ENCODE results near the gene C2CD4C.

C2CD4C gene

GRCh38 chr19:366951-367350 is 42.0 kb downstream of the C2CD4C start:
- Histone ChIP-seq H4K20me1 (ENCODE audit: insufficient read depth, low read length) (no peaks in the 10 kb centered on the region), H3K4me2 (ENCODE audit: low read length) (no peak overlapping the region), H2AFZ (ENCODE audit: low read depth, low read length) (no peak overlapping the region), H3K27ac (ENCODE audit: low read length) (no peak overlapping the region), H3K9ac (ENCODE audit: low read length) (no peak overlapping the region), H3K4me1 (ENCODE audit: low read length) (no peaks in the 10 kb centered on the region), H3K4me3 (ENCODE audit: low read length) (no peak overlapping the region), H3K79me2 (ENCODE audit: low read length) (no peaks in the 10 kb centered on the region), H3K36me3 (replicated peaks; ENCODE audit: low read depth, low read length) (no peaks in the 10 kb centered on the region), H3K9me3 (ENCODE audit: insufficient read depth, low read length) (no peaks in the 10 kb centered on the region), H3K27me3 (ENCODE audit: low read depth, low read length) (no peaks in the 10 kb centered on the region)
- TF ChIP-seq CTCF (IDR thresholded peaks at IDR 0.05; ENCODE audit: low read depth, low read length) (no peak), EZH2phosphoT487 (IDR thresholded peaks at IDR 0.05; ENCODE audit: low read depth) (no peak)

DNA sequence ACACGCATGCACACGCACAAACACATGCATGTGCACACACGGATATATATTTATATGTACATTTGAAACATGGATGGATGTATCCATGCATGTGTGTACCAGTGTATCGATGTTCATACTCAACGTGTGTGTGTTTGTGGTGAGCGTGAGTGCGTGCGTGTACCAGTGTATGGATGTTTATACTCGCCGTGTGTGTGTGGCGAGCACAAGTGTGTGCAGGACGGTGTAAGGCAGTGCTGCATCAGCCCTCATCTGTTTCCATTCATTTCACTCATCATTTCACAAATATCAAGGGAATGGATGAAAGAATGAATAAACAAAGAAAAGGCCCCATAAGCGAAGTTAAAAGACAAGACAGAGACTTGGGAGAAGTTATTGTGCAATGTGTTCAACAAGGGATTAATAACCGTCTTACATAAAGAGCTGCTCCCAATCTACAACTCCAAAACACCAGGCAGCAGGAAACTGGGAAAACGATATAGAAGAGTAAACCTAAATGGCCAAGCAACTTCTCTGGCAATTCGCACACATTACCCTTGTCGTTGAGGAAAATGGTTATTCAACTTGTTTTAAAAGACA is 42.7 kb downstream of the C2CD4C start:
- H3K27me3 ChIP-seq (ENCODE audit: low read depth, low read length) = no peaks in the 10 kb centered on the region

DNA sequence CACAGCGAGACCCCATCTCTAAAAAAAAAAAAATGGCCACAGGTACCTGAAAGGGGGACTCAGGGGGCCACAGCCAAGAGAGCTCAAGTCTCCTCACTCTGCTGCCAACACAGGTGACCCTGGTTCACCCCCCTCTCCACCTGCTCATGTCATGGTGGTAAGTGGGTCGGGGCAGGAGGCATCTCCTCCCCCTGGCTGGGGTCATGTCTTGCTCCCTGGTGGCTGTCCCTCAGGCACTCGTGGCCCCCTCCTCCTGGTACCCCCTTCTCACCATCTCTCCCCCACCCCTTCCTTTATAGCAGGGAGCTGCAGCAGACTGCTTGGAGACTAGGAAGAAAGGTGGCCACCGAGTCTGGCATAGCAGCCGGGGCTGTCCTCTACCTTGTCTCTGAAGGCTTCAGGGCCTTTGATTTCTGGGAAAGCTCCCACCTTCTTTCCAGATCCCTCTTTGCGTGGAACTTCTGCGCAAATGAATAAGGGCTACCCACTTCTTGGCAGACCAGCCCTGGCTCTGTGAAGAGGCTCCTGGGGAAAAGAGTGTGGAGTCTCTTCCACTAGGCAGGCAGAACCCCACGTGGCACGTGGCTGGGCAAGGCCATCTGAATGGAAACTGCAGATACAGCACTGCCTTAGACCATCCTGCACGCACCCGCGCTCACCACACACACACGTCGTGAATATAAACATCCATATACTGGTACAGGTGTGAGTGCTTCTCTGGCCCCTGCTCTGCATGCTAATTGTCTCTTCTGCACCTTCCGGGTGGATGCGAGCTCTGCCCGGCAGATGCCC is 44.3 kb downstream of the C2CD4C start:
- no peak overlapping the region for H3K27ac ChIP-seq (ENCODE audit: low read length)
- no peaks in the 10 kb centered on the region for H3K36me3 ChIP-seq (replicated peaks; ENCODE audit: low read depth, low read length)
- H3K4me3 ChIP-seq (ENCODE audit: low read length) = no peak overlapping the region
- no peaks in the 10 kb centered on the region for H3K9me3 ChIP-seq (ENCODE audit: insufficient read depth, low read length)
- H3K27me3 ChIP-seq (ENCODE audit: low read depth, low read length) = no peaks in the 10 kb centered on the region
- no peak for TF ChIP-seq EZH2phosphoT487 (IDR thresholded peaks at IDR 0.05; ENCODE audit: low read depth)
- H4K20me1 ChIP-seq (ENCODE audit: insufficient read depth, low read length) = no peaks in the 10 kb centered on the region
- H3K4me1 ChIP-seq (ENCODE audit: low read length) = no peaks in the 10 kb centered on the region
- no peak overlapping the region for H2AFZ ChIP-seq (ENCODE audit: low read depth, low read length)
- H3K79me2 ChIP-seq (ENCODE audit: low read length) = no peaks in the 10 kb centered on the region
- no peak overlapping the region for H3K9ac ChIP-seq (ENCODE audit: low read length)
- no peak overlapping the region for H3K4me2 ChIP-seq (ENCODE audit: low read length)

More for the DNA sequence above, 42.7 kb downstream of the C2CD4C start:
- Histone ChIP-seq H2AFZ (ENCODE audit: low read depth, low read length) (no peak overlapping the region), H3K79me2 (ENCODE audit: low read length) (no peaks in the 10 kb centered on the region), H3K9me3 (ENCODE audit: insufficient read depth, low read length) (no peaks in the 10 kb centered on the region), H3K9ac (ENCODE audit: low read length) (no peak overlapping the region), H3K4me2 (ENCODE audit: low read length) (no peak overlapping the region), H4K20me1 (ENCODE audit: insufficient read depth, low read length) (no peaks in the 10 kb centered on the region), H3K27ac (ENCODE audit: low read length) (no peak overlapping the region), H3K4me3 (ENCODE audit: low read length) (no peak overlapping the region), H3K4me1 (ENCODE audit: low read length) (no peaks in the 10 kb centered on the region), H3K36me3 (replicated peaks; ENCODE audit: low read depth, low read length) (no peaks in the 10 kb centered on the region)
- TF ChIP-seq CTCF (IDR thresholded peaks at IDR 0.05; ENCODE audit: low read depth, low read length) (no peak), EZH2phosphoT487 (IDR thresholded peaks at IDR 0.05; ENCODE audit: low read depth) (no peak)

GRCh38 chr19:362683-363082 is 46.3 kb downstream of the C2CD4C start:
- H3K27me3 ChIP-seq (ENCODE audit: low read depth, low read length) = no peaks in the 10 kb centered on the region
- H3K4me3 ChIP-seq (ENCODE audit: low read length) = no peak overlapping the region
- H2AFZ ChIP-seq (ENCODE audit: low read depth, low read length) = no peak overlapping the region
- TF ChIP-seq EZH2phosphoT487 (IDR thresholded peaks at IDR 0.05; ENCODE audit: low read depth) (no peak), CTCF (IDR thresholded peaks at IDR 0.05; ENCODE audit: low read depth, low read length) (no peak)
- H3K79me2 ChIP-seq (ENCODE audit: low read length) = no peaks in the 10 kb centered on the region
- no peaks in the 10 kb centered on the region for H3K9me3 ChIP-seq (ENCODE audit: insufficient read depth, low read length)
- H3K9ac ChIP-seq (ENCODE audit: low read length) = no peak overlapping the region
- H3K27ac ChIP-seq (ENCODE audit: low read length) = no peak overlapping the region
- no peak overlapping the region for H3K4me2 ChIP-seq (ENCODE audit: low read length)
- H4K20me1 ChIP-seq (ENCODE audit: insufficient read depth, low read length) = no peaks in the 10 kb centered on the region
- H3K4me1 ChIP-seq (ENCODE audit: low read length) = no peaks in the 10 kb centered on the region
- H3K36me3 ChIP-seq (replicated peaks; ENCODE audit: low read depth, low read length) = no peaks in the 10 kb centered on the region

Data from OCI-LY3 (cell line).